GM21526 (cell line): ENCODE results near the gene MISP.
"Not testable (repeated sequence)": the region's sequence is repeated elsewhere in the genome, so short reads cannot be mapped to it uniquely, and the experiment has no call there.

Experiments
- ATAC-seq: cut with Tn5 transposase; IDR thresholded peaks from one replicate; pipeline ENCODE4 v1.9.1; 2021; ENCODE audit warnings: moderate library complexity; ENCODE audit not compliant: unreplicated experiment, low FRiP score

The MISP gene

GRCh38 chr19:745138-745537 lies 5.8 kb upstream of the MISP start:
- ATAC-seq, result not testable (repeated sequence)

- ATAC-seq, result no peak
These were observed 4.6 kb upstream of the MISP start for GRCh38 chr19:746208-746819.

DNA sequence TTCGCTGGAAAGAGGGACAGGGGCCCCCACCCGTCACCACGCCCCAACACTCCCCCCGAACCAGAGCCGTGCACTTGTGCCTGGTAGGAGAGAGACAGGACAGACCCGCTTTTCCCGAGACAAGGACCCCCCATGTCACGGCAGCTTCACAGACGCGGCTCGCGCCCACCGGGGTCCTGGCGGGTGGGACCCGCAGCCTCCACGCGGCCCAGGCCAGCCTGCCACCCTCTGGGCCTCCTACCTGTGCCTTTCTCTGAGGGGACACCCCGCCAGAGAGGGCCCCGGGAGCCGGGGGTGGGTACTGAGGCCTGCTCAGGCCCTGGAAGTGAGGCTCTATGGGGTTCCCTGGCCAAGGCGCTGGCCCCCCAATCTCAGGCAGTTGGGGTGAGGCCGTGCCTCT lies 4.0 kb upstream of the MISP start:
- no peak for ATAC-seq

GRCh38 chr19:747432-748273 lies 3.3 kb upstream of the MISP start:
- no peak for ATAC-seq

GRCh38 chr19:748274-748598 lies 2.7 kb upstream of the MISP start:
- ATAC-seq, result no peak

- no peak for ATAC-seq
These were observed 1.1 kb upstream of the MISP start for GRCh38 chr19:749811-750210.

DNA sequence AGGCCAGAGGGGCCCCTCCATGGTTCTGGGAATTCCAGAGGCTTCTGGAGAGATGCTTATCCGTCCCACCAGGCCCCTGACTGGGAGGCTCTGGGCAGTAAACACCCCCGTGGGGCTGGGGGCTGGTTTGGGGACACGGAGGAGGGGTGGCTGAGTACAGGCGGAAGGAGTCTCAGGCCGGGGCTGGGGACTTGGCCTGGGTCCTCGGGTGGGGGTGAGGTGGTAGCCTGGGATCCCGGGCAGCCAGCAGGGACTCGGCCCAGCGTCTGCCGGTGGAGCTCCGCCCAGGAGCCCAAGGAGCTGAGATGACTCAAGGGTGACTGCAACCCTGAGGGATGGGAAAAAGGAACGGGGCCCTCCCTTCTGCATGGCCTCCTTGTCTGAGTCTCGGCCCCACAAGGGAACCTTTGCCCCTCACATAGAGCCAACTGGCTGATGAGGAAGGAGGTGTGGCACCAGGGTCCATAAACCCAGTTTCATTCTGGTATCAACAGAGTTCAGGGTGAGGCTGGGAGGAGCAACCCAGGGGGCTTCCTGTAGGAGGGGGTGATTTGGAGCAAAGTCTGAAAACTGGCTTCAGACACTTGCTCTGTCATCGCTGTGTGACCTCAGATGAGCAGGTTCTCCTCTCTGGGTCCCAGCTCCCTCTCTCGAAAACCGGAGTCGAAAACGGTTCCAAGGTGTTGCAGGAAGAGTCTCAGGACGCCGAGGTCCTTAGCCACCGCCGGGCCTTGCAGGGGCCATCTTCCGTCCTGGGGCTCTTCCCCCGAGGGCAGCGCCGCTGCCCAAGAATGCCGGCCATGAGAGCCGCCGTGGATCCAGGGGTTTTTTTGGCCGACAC lies 809 bp downstream of the MISP start:
- no peak for ATAC-seq

GRCh38 chr19:752652-753517 lies 2.0 kb downstream of the MISP start:
- no peak for ATAC-seq

DNA sequence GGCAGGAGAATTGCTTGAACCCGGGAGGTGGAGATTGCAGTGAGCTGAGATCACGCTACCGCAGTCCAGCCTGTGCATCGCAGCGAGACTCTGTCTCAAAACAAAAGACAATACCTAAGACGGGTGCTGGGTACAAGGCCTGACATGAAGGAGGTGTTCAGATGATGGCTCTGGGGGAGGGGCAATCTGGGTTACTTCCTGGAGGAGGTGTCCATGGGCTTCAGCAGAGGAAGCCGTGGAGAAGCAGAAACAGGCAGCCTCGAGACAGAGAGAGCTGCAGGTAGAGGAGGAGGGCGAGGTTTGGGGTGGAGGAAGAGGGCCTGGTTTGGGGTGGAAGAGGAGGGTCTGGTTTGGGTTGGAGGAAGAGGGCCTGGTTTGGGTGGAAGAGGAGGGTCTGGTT lies 3.6 kb downstream of the MISP start:
- no peak for ATAC-seq

DNA sequence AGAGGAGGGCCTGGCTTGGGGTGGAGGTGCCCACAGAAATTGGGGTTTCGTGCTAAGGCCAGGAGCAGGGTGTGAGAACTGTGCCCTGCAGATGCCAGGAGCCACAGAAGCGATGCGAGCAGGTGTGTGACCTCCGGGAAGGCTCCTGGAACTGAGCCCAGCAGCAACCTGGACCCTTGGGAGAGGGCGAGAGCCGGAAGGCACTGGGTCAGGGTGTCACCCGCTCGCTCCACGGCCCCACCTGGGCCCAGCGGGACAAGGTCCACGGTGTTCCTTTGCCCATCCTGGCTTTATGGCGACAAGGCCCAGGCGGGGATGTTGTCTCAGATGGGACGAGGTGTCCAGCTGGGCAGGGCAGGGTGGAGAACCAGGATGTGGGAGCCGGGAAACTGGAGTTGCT lies 4.2 kb downstream of the MISP start:
- no peak for ATAC-seq

- ATAC-seq, result no peak
These were observed 5.3 kb downstream of the MISP start for GRCh38 chr19:756236-756635.

- no peak for ATAC-seq
These were observed 6.1 kb downstream of the MISP start for GRCh38 chr19:756821-757688.

DNA sequence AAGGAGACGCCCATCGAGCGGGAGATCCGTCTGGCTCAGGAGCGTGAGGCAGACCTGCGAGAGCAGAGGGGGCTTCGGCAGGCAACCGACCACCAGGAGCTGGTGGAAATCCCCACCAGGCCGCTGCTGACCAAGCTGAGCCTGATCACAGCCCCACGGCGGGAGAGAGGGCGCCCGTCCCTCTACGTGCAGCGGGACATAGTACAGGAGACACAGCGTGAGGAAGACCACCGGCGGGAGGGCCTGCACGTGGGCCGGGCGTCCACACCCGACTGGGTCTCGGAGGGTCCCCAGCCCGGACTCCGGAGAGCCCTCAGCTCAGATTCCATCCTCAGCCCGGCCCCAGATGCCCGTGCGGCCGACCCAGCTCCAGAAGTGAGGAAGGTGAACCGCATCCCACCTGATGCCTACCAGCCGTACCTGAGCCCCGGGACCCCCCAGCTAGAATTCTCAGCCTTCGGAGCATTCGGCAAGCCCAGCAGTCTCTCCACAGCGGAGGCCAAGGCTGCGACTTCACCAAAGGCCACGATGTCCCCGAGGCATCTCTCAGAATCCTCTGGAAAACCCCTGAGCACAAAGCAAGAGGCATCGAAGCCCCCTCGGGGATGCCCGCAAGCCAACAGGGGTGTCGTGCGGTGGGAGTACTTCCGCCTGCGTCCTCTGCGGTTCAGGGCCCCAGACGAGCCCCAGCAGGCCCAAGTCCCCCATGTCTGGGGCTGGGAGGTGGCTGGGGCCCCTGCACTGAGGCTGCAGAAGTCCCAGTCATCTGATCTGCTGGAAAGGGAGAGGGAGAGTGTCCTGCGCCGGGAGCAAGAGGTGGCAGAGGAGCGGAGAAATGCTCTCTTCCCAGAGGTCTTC lies 7.1 kb downstream of the MISP start:
- no peak for ATAC-seq

DNA sequence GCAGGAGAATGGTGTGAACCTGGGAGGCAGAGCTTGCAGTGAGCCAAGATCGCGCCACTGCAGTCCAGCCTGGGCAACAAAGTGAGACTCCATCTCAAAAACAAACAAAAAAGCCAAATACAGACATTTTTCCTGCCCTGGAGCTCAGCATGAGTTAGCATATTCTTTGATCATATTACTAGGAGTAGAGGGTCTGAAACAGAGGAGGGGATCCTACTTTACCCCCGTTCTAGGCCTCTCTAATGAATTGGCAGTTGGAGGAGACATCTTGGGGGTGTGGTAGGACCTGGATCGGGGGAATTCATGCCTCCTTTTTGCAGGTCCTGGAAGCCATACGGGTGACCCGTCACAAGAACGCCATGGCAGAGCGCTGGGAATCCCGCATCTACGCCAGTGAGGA lies 12.3 kb downstream of the MISP start:
- ATAC-seq, result no peak

- no peak for ATAC-seq
These were observed 13.0 kb downstream of the MISP start for GRCh38 chr19:763869-764268.

GRCh38 chr19:764301-764700 lies 13.4 kb downstream of the MISP start:
- no peak for ATAC-seq

DNA sequence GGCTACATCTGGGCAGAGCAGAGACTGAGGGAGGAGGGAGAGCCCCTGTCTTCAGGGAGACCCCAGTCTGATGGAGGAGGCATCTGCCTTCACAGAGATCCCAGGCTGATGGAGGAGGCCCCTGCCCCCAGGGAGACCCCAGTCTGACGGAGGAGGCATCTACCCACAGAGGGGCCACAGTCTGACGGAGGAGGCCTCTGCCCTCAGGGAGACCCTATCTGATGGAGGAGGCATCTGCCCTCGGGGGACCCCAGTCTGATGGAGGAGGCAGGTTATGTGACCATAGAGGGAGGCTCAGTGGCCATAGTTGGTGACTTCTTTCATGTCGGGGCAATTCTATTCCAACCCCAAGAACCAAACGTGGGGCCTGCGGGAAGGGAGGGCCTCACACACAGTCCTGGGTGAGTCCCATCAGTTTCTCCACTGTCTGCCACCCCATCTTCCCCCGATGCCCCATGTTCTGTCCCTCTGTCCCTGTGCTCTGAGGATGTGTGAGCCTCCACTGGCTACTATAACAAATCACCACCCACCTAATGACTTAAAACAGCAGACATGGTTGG lies 14.3 kb downstream of the MISP start:
- no peak for ATAC-seq

GRCh38 chr19:768424-768823 lies 17.5 kb downstream of the MISP start:
- ATAC-seq, result no peak
